Muscle of arm (tissue), 12 donors: Measurements from ENCODE around the gene ATG14. TPM values are rescaled to one million over a fixed set of nuclear protein-coding genes. Genes with fewer than 3 reads are reported as not detected.
"Not testable (repeated sequence)": the region's sequence is repeated elsewhere in the genome, so short reads cannot be mapped to it uniquely, and the experiment has no call there.

Experiments used
- DNase-seq: peaks from one replicate; pipeline ENCODE4 v3.0.0-alpha.2; 2013
- polyA plus RNA-seq, 12 donors: library from polyadenylated mRNA; unstranded; fragments of 120-200 nt; gene quantifications; one replicate each; pipeline ENCODE4 v1.2.1, GENCODE V29; 2013; ENCODE audit not compliant: insufficient read length in 12 of 12

The ATG14 gene
- polyA plus RNA-seq, 12 donors, result 11.2 to 22.9 (median 17.1) TPM; not detected in 1

DNA sequence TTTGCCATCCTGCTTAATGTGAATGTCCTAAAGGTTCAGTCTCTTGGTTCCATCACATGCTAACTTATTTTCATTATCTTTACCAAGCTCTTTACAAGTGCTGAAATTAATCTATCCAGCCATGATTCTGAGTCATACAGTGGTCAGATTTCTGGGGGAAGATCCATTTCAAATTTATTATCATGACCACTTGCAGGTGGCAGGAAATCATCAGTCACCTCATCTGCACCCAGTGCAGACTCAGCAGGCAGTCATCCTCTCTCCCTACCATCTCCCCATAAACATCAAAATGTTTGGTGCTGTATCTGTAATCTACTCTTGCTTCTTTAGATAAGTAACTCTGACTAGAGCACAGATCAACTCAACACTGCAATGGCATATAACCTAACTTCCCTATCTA, 23.5 kb downstream of the ATG14 start:
- DNase-seq, result no peak

DNA sequence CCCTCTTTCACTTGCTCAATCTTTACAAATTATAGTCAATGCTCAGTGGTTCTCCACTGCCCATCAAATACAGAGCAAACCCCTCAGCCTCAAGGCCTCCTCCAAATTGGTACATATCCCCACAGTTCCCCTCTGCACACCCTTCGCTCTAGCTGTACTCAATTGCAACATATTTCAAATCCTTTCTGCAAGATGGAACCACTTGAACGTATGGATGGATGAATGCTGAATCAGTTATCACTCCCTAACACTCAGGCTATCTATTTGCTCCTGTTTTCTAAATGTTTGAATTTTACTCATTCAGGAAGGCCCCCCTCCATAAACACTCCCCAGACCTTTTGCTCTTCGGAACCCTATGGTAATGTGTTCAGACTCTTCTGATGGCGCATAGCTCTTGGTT, 24.5 kb downstream of the ATG14 start:
- no peak for DNase-seq

- DNase-seq, result no peak
Measured at GRCh38 chr14:55386037-55386808, 25.4 kb downstream of the ATG14 start.

DNA sequence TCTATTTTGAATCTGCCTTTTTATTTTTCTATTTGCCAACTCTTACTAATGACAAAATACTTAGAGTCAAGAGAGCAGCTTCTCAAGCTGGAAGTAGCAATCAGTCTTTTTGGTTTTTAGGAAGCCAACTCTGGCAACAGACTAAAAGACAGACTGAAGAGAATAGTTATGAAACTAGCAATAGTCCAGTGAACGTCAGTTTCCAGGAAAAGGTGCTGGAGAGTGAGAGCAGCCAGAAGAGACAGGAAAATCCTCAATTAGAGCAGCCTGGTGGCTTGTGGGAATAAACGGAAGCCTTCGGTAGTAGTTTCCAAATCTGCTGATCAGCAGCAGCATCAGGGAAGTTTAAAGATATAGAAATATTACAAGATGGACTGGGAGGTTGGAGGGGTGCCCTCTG, 27.1 kb downstream of the ATG14 start:
- no peak for DNase-seq

GRCh38 chr14:55383541-55384140, 28.0 kb downstream of the ATG14 start:
- no peak for DNase-seq

GRCh38 chr14:55383056-55383466, 28.6 kb downstream of the ATG14 start:
- not testable (repeated sequence) for DNase-seq

DNA sequence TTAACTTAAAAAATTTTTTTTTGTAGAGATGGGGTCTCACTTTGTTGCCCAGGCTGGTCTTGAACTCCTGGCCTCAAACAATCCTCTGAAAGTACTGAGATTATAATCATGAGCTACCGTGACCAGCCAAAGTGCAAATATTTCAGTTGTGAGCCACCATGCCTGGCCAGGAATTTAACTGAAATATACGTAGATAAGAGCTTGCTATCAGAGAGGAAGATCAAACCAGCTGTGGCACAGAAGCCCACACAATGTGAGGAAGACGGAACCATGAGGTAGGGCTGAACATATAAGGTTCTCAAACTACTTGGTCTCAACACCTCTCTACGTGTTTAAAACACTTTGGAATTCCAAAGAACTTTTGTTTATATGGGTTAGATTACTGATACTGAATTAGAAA, 29.1 kb downstream of the ATG14 start:
- no peak for DNase-seq

- no peak for DNase-seq
Measured at GRCh38 chr14:55381561-55381960, 30.1 kb downstream of the ATG14 start.

- no peak for DNase-seq
Measured at GRCh38 chr14:55381040-55381439, 30.6 kb downstream of the ATG14 start.

- DNase-seq, result no peak
Measured at GRCh38 chr14:55377236-55377635, 34.4 kb downstream of the ATG14 start.

DNA sequence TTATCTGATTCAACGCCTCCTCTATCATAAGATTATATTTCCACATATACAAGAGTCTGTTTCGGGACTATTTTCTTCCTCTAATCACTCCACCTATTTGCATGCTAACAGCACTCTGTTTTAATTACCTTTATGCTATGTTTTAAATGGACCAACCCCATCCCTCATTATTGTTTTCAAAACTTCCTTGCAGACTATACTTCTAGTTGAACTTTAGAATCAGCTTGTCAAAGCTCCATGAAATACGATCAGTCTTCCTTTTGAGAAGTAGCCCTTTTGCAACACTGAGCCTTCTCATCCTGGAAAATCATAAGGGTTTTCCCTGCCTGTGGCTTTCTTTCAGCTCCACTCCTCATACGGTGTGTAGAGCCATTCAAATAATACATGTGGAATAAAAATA, 36.9 kb downstream of the ATG14 start:
- DNase-seq, result no peak

DNA sequence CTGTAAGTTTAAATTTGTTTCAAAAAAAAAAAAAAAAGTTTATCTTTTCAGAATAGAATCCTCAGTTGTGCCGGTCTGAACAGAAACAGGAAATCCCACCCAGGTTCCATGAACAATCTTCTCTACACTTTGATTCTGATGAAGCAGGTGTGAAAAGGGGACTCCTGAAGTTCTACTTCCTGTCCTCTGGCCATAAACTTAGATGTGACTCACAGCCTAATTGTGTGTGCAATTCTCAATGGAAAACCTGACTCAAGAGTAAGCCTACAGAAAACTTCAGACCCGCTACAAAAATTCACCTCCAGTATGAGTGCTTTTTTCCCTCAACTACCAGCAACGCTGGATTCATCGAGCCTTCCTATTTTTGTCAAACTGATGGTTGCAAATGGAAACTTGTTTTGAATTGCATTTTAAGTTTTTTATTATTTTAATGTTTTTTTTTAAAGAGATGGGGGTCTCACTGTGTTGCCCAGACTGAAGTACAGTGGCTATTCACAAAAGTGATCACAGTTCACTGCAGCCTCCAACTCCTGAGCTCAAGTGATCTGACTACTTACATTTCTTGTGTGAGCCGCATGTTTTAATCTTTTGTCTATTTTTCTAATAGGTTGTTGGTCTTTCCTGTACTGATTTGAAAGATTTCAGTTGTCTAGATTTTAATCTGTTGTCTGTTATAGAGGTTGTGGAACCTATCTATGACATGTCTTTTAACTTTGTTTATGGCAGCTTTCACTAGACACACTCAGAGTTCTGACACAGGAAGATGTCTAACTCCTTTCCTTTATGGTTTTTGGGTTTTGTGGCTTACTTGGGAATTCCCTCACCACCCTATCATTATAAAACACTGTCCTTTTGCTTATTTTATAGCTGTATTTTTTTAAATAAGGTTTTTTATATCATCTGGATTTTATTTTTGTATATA, 37.6 kb downstream of the ATG14 start:
- DNase-seq, result no peak

- DNase-seq, result no peak
Measured at GRCh38 chr14:55372825-55373224, 38.8 kb downstream of the ATG14 start.

GRCh38 chr14:55372423-55372822, 39.2 kb downstream of the ATG14 start:
- no peak for DNase-seq

- DNase-seq, result no peak
Measured at GRCh38 chr14:55370883-55371455, 40.7 kb downstream of the ATG14 start.

GRCh38 chr14:55366271-55366670, 45.4 kb downstream of the ATG14 start:
- DNase-seq, result no peak

DNA sequence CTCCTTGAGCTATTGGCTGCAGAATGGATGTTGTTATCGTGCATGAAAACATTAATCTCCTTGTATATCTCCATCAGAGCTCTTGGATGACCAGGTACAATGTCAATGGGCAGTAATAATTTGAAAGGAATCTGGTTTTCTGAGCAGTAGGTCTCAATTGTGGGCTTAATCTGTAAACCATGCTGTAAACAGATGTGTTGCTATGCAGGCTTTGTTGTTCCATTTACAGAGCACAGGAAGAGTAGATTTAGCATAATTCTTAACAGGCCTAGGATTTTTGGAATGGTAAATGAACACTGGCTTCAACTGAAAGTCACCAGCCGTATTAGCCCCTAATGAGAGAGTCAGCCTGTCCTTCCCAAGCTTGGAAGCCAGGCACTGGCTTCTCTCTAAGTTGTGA, 50.4 kb downstream of the ATG14 start:
- no peak for DNase-seq

GRCh38 chr14:55359307-55359706, 52.3 kb downstream of the ATG14 start:
- no peak for DNase-seq

DNA sequence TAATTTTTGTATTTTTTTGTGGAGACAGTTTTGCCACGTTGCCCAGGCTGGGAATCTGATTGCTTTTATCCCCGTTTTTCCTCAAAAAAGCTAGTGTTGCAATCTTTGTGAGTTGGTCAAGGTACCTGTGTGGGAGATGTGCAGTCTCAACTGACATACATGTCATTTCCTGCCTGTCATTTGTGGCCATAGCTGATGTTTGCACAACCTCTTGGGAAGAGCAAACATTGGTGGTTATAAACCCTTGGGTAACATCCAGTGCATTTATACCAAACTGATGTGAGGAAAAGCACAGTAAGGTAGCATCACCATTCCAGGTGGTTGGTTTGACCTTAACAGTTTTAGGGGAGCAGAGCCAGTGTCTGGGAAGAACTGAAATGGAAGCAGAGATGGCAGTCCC, 54.7 kb downstream of the ATG14 start:
- no peak for DNase-seq

DNA sequence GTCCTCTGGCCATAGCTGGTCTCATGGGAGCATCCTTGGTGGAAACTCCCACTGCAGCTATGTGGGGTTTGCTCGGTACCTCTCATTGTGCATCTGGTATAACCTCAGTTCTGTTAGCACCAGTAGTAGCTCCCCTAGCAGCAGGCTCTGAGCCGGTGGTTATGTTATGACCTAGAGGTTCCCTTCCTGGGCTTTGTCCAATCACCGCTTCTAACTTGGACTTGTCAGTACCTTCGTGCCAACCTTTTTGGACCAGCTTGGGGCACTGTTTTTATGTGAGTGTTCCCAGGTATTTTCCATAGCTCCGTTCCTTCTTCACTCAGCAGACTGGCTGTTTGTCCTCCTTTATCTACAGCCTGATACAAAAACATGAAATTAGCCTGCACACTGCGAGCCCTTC, 55.7 kb downstream of the ATG14 start:
- no peak for DNase-seq

- DNase-seq, result peak; percentile 31
Measured at GRCh38 chr14:55354500-55354899, 57.1 kb downstream of the ATG14 start.
